ENCODE results near the gene PHF12.

Gene PHF12

DNA sequence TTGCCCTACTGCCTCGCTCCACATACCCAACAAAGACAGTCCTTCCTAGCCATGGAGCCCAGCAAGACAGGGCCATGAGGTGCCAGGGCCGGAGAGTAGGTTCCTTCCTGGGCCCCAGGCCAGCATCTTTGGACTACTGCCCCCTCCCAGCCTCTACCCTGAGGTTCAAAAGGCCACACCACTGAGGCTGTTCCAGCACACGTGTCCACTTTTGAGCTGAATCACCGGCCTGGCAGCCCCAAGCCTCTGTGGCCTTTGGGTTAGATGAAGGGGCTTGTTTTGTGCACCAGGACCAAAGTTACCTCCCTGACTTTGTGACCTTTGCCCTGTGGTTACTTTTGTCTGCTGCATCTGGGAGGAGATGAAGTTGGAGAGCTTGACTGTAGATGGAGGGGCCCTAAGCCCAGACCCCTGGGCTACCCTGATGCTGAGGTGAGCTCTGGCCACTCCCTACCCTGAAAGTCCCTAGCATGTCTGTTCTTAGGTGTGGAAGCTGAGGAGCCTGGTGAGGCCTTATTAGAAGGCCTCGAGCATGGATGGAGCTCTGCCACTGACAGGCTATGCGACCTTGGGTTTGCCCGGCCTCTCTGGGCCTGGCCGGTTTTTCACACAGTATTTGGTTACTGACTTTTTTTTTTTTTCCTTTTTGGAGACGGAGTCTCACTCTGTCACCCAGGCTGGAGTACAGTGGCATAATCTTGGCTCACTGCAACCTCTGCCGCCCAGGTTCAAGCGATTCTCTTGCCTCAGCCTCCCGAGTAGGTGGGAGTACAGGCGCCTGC is 42.5 kb upstream of the PHF12 start:
- DNase-seq (ENCODE audit: extremely low spot score) = no peak
- CTCF ChIA-PET = interaction anchor here (1.0 to 2.2 kb wide), 2 partner anchors 28 to 123 kb away, joined by 4 to 9 read pairs; no protein-coding TSS in a partner anchor
- TF ChIP-seq HDGF (IDR thresholded peaks at IDR 0.05; ENCODE audit: borderline replicate concordance) (no peak), FOXM1 (IDR thresholded peaks at IDR 0.05; ENCODE audit: borderline replicate concordance) (no peak), FOXA1 (IDR thresholded peaks at IDR 0.05) (no peak), NFRKB (IDR thresholded peaks at IDR 0.05) (no peak), LEF1 (IDR thresholded peaks at IDR 0.05; ENCODE audit: borderline replicate concordance) (no peak), CTBP1 (IDR thresholded peaks at IDR 0.05; ENCODE audit: borderline replicate concordance) (no peak), BHLHE40 (IDR thresholded peaks at IDR 0.05; ENCODE audit: borderline replicate concordance) (no peak), FOXK2 (IDR thresholded peaks at IDR 0.05) (no peak), SP1 (IDR thresholded peaks at IDR 0.05) (no peak), ARNT (IDR thresholded peaks at IDR 0.05) (no peak), ELF4 (IDR thresholded peaks at IDR 0.05) (no peak), ZNF384 (IDR thresholded peaks at IDR 0.05) (no peak), SUZ12 (IDR thresholded peaks at IDR 0.05) (no peak), L3MBTL2 (conservative IDR thresholded peaks at IDR 0.05) (no peak), TARDBP (IDR thresholded peaks at IDR 0.05) (no peak)
- TF ChIP-seq, protein P1, sequence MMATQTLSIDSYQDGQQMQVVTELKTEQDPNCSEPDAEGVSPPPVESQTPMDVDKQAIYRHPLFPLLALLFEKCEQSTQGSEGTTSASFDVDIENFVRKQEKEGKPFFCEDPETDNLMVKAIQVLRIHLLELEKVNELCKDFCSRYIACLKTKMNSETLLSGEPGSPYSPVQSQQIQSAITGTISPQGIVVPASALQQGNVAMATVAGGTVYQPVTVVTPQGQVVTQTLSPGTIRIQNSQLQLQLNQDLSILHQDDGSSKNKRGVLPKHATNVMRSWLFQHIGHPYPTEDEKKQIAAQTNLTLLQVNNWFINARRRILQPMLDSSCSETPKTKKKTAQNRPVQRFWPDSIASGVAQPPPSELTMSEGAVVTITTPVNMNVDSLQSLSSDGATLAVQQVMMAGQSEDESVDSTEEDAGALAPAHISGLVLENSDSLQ (IDR thresholded peaks at IDR 0.05) = no peak
- POLR2A ChIA-PET = interaction anchor here (0.8 kb wide), 1 partner anchor 42 kb away, joined by 3 read pairs; the partner anchor contains the start of gene PHF12

DNA sequence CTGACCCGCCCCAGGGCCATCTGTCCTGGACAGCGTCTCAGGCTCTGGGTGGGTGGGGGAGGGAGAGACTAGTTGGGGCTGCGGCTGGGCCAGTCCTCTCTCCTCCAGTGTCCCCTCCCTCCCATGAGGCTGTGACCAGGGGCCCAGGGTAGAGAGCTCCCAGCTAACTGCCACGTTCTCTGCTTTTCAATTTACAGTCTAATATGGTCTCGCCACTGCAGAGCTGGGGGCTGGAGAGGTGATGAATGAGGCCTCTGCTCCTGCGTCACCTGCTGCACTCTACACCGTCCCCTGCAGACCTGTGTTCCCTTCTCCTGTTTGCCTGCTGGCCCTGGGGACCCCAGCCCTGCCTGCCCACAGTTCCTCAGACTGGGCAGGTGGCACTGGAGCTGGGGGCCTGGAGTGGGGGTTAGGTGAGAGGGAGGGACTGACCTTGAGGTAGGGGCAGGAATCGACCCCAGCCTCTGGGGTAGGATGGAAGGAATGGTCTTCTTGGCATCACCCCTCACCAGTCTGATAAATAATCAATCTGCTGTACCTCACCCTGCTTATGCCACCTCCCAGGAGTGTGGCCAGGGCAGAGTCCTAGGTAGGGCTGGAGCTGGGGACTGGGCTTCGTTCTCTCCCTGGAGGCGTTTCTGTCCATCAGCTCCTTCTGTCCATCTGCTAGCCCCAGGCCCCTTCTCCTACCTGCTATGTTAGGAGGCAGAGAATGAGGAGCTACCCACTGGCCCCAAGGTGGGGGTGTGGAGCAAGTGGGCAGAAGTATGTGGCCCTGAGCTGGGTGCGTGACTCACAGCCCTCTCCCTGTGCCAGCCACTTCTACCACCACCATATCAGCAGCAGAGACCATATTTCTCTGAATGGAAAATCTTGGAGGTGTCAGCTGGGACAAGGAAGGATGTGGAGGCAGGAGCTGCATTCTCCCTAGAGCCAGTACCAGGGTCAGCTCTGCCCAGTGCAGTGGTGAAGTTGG is 41.6 kb upstream of the PHF12 start:
- TF ChIP-seq ARNT (IDR thresholded peaks at IDR 0.05) (no peak), CTBP1 (IDR thresholded peaks at IDR 0.05; ENCODE audit: borderline replicate concordance) (no peak), NFRKB (IDR thresholded peaks at IDR 0.05) (no peak), L3MBTL2 (conservative IDR thresholded peaks at IDR 0.05) (no peak), FOXA1 (IDR thresholded peaks at IDR 0.05) (no peak)
- ChIA-PET CTCF (interaction anchor here (0.6 to 2.2 kb wide), 3 partner anchors 27 to 124 kb away, joined by 3 to 9 read pairs (median 4); no protein-coding TSS in a partner anchor), POLR2A (interaction anchor here (0.8 kb wide), 1 partner anchor 41 kb away, joined by 3 read pairs; the partner anchor contains the start of gene PHF12)
- no peak for DNase-seq (ENCODE audit: extremely low spot score)

DNA sequence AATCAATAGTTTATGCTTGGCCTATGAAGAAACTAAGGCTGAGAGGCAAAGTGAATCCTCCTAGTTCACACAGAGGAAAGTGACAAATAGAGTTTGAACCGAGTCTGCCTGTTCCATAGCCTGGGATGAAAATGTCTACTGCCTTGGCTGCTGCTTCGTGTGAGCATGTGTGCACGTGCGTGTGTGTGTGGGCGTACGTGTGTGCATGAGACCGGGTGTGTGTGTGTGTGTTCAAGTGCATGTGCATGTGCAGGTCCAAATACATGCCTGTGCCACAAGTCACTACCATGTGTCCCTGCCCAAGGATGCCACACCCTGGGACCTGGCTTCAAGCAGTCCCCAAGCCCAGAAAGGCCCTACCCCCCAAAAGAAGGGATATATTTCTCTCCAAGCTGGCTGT is 40.9 kb upstream of the PHF12 start:
- ChIA-PET POLR2A (no interaction called here), CTCF (interaction anchor here (0.6 to 2.2 kb wide), 2 partner anchors 27 to 119 kb away, joined by 3 to 9 read pairs; no protein-coding TSS in a partner anchor)
- DNase-seq (ENCODE audit: extremely low spot score) = no peak
- TF ChIP-seq L3MBTL2 (conservative IDR thresholded peaks at IDR 0.05) (no peak), NFRKB (IDR thresholded peaks at IDR 0.05) (no peak), FOXK2 (IDR thresholded peaks at IDR 0.05) (no peak), ZNF384 (IDR thresholded peaks at IDR 0.05) (no peak), ELF4 (IDR thresholded peaks at IDR 0.05) (no peak), BHLHE40 (IDR thresholded peaks at IDR 0.05; ENCODE audit: borderline replicate concordance) (no peak), HDGF (IDR thresholded peaks at IDR 0.05; ENCODE audit: borderline replicate concordance) (no peak)
- TF ChIP-seq, protein P1 (IDR thresholded peaks at IDR 0.05) = no peak

DNA sequence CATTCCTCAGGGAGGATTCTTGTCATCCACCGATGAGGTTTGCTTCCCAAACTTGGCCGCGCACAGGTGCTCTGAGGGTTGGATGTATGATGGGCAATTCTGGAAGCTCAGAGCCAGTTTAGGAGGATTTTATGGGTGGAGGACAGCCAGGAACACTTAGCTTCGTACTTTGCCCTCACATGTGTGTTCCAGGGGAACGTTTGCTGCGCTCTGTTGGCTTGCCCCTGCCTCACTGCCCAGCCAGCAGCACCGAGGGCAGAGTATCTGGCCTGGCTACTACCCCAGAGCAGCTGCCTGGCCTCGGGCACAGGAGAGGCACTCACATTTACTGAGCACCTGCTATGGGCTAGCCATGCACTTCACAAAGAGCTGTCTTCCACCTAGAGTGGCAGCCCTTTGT is 40.5 kb upstream of the PHF12 start:
- no peak for TF ChIP-seq BHLHE40 (IDR thresholded peaks at IDR 0.05; ENCODE audit: borderline replicate concordance)
- no peak for DNase-seq (ENCODE audit: extremely low spot score)
- POLR2A ChIA-PET = no interaction called here
- CTCF ChIA-PET = interaction anchor here (0.6 kb wide), 1 partner anchor 1340 kb away, joined by 3 read pairs; no protein-coding TSS in a partner anchor

DNA sequence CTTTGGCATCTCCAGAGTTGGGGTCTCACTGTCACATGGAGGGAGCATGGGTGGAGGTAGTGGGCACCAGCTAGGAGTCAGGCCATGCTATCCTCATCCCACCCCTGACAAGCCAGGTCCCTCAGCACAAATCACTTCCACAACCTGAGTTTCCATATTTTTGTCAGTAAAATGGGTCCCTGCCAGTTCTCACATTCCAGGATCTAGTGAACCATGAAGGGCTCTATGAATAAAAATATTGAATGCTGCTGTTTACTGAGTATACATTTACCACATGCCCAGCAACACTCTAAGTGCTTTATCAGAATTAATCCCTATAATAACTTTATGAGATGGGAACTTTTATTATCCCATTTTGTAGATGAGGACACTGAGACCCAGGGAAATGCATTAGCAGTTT is 37.7 kb upstream of the PHF12 start:
- no peak for TF ChIP-seq LEF1 (IDR thresholded peaks at IDR 0.05; ENCODE audit: borderline replicate concordance)
- TF ChIP-seq CTBP1 (IDR thresholded peaks at IDR 0.05; ENCODE audit: borderline replicate concordance) = no peak
- TF ChIP-seq SP1 (IDR thresholded peaks at IDR 0.05) = no peak
- TF ChIP-seq FOXA1 (IDR thresholded peaks at IDR 0.05) = no peak
- TF ChIP-seq L3MBTL2 (conservative IDR thresholded peaks at IDR 0.05) = no peak
- ChIA-PET CTCF (interaction anchor here (1.3 kb wide), 1 partner anchor 124 kb away, joined by 3 read pairs; no protein-coding TSS in a partner anchor), POLR2A (no interaction called here)
- no peak for DNase-seq (ENCODE audit: extremely low spot score)

DNA sequence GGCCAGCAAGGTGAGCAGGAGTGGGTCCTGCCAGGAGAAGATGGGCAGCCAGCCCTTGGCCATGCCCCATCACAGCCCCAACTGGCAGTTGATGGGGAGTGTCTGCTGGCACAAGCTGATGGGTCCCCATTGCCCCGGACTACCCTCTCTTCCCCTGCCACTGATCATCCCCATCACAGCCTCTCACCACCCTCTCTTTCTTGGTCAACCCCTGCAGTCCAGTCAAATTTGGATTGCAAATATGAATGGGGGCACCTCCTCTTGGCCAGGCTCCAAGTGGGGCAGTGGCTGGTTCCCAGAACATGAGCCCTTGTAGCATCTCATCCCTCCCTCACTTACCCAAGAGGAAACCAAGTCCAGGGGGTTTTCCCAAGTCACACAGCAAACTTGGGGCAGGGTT is 37.2 kb upstream of the PHF12 start:
- POLR2A ChIA-PET = no interaction called here
- TF ChIP-seq SUZ12 (IDR thresholded peaks at IDR 0.05) (no peak), CTBP1 (IDR thresholded peaks at IDR 0.05; ENCODE audit: borderline replicate concordance) (no peak), ELF4 (IDR thresholded peaks at IDR 0.05) (no peak), SP1 (IDR thresholded peaks at IDR 0.05) (no peak), ARNT (IDR thresholded peaks at IDR 0.05) (no peak), HDGF (IDR thresholded peaks at IDR 0.05; ENCODE audit: borderline replicate concordance) (no peak), TARDBP (IDR thresholded peaks at IDR 0.05) (no peak), L3MBTL2 (conservative IDR thresholded peaks at IDR 0.05) (no peak), FOXA1 (IDR thresholded peaks at IDR 0.05) (no peak)
- CTCF ChIA-PET = interaction anchor here (1.2 kb wide), 1 partner anchor 23 kb away, joined by 6 read pairs; no protein-coding TSS in a partner anchor
- DNase-seq (ENCODE audit: extremely low spot score) = no peak
